GM18499 (cell line): Measurements from ENCODE around the gene LMBRD1.

Source experiments
- ATAC-seq: cut with Tn5 transposase; IDR thresholded peaks from one replicate; pipeline ENCODE4 v1.9.1; 2021; ENCODE audit warnings: moderate number of reproducible peaks; ENCODE audit not compliant: insufficient read depth, unreplicated experiment

LMBRD1 gene

DNA sequence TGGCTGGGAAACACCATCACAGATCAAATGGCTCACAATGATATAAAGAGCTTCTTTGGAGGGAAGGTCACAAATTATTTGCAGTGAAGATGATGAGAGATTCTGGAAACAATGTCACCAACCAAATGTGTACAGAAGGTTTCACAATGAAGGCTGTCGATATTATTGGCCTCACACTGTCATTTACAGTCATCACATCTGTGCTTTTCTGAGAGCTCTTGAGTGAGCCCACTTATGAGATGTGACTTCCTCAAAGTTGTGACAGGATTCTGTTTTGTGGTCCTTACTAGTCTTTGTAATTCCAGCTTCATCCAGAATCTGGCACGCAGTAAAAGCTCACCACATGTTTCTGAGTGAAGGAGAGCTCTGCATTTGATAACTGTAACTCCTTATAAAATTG lies 133.6 kb downstream of the LMBRD1 start:
- no peak for ATAC-seq

GRCh38 chr6:69650703-69651102 lies 146.1 kb downstream of the LMBRD1 start:
- ATAC-seq: no peak

DNA sequence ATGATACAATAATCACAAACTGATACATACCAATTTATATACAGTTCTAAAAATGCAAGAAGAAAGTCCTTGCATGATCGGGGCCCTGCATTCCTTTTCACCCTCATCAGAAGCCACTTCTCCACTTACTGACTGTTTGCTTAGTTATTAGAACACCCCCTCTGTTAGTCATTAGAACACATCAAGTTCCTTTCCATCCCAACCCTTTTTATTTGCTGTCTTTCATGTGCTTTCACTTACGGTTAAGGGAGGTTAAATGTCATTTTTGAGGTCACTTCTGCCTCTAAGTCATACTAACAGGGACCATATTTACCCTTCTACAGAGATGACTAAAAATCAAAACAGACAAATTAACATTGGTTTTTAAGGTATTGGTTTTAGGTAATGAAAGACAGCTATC lies 149.1 kb downstream of the LMBRD1 start:
- no peak for ATAC-seq

GRCh38 chr6:69643688-69644087 lies 153.1 kb downstream of the LMBRD1 start:
- ATAC-seq: no peak

DNA sequence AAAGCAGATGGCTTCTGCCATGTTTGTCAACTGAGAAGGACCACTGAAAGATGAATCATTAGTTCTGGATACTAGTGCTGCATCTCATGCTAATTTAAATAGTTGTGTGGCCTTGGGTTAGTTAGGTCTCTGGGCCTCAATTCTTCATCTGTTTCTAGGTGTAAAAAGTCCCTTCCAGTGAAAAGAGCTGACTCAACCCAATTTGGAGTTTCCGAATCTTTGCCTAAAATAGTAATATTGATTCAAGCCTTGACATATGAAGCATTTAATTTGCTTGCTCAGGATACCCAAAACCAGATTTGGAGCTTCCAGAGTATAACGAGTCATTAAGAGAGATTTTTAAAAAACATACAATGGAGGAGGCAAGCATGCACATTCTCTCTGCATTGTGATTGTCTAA lies 163.9 kb downstream of the LMBRD1 start:
- no peak for ATAC-seq

DNA sequence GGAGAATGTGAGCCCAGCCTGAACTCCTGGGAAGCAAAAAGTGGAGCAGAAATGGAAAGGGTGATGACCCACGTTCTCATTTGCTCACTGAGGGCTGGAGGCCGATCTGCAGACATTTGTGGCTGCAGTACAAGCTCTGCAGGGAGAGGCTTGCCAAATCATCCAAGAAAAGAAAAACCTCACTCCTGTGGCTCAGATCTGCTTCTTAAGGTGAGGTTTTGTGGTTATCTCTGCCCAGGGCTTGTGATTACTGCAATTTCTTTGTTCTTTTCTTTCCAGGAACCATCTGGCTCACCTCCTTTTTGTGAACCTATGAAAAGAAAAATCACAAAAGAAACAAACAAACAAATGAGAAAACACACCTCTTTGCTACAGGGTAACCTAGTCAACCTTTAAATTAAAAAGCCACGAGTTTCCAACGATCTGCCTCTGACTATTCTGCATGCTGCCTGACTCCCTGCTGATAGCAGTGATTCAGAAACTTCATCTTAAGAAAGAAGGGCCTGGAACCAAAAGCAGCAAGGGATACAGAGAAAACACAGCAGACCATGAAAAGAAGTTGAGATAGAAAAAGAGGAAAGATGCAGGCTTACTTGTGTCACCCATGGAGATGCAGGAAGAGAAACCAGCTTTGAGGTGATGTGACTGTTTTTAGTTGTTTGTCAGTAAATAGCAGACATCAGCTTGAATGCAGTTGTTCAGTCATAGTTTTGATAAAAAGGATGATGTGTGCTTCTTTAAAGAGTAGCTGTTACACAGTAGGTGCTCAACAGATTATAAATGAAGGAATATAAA lies 165.1 kb downstream of the LMBRD1 start:
- ATAC-seq: no peak

GRCh38 chr6:69630767-69631166 lies 166.0 kb downstream of the LMBRD1 start:
- no peak for ATAC-seq

- ATAC-seq: no peak
These were observed 169.2 kb downstream of the LMBRD1 start for GRCh38 chr6:69627625-69628024.

DNA sequence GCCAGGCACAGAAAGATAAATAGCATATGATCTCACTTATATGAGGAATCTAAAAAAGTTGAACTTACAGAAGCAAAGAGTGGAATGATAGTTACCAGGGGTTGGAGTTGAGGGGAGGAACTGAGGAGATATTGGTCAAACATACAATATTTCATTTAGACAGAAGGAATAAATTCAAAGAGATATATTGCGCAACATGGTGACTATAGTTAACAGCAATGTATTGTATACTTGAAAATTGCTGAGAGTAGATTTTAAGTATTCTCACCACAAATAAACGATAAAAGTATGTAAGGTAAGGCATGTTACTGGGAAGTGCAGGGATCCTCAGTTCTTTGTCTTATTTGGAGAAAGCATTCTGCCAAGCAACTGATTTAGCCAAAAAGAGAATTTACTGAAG lies 171.9 kb downstream of the LMBRD1 start:
- no peak for ATAC-seq
